Globus pallidus (tissue), 1 donor: Measurements from ENCODE around the gene HBG2.
"Not testable (repeated sequence)": the region's sequence is repeated elsewhere in the genome, so short reads cannot be mapped to it uniquely, and the experiment has no call there.

Source experiments
- DNase-seq: peaks from one replicate; pipeline ENCODE4 v3.0.0-alpha.2; 2015; ENCODE audit warnings: low spot score

The HBG2 gene

GRCh38 chr11:5281596-5281995 is 27.0 kb upstream of the HBG2 start:
- no peak for DNase-seq

GRCh38 chr11:5280582-5281102 is 26.1 kb upstream of the HBG2 start:
- no peak for DNase-seq

- no peak for DNase-seq
Observed at GRCh38 chr11:5279471-5280090, 25.0 kb upstream of the HBG2 start.

- no peak for DNase-seq
Observed at GRCh38 chr11:5277807-5278382, 23.3 kb upstream of the HBG2 start.

GRCh38 chr11:5276697-5277096 is 22.1 kb upstream of the HBG2 start:
- DNase-seq, result no peak

- no peak for DNase-seq
Observed at GRCh38 chr11:5275369-5276110, 21.0 kb upstream of the HBG2 start.

GRCh38 chr11:5274395-5274794 is 19.8 kb upstream of the HBG2 start:
- DNase-seq, result no peak

- no peak for DNase-seq
Observed at GRCh38 chr11:5272395-5273017, 17.9 kb upstream of the HBG2 start.

- no peak for DNase-seq
Observed at GRCh38 chr11:5269715-5270147, 15.2 kb upstream of the HBG2 start, which contains the start of gene HBE1. Gene HBE1, minus strand, starts transcription at chr11:5269945. Its CDS starts 55 bp downstream, at chr11:5269890.

- DNase-seq, result no peak
Observed at GRCh38 chr11:5267033-5267563, 12.5 kb upstream of the HBG2 start.

- no peak for DNase-seq
Observed at GRCh38 chr11:5266609-5267008, 12.0 kb upstream of the HBG2 start.

- DNase-seq, result no peak
Observed at GRCh38 chr11:5265832-5266231, 11.3 kb upstream of the HBG2 start.

GRCh38 chr11:5258543-5259262 is 4.1 kb upstream of the HBG2 start:
- no peak for DNase-seq

GRCh38 chr11:5257296-5257695 is 2.7 kb upstream of the HBG2 start:
- DNase-seq, result no peak

GRCh38 chr11:5254023-5254422 is 558 bp downstream of the HBG2 start:
- DNase-seq, result not testable (repeated sequence)

GRCh38 chr11:5253440-5253839 is 1.1 kb downstream of the HBG2 start:
- DNase-seq, result not testable (repeated sequence)

- no peak for DNase-seq
Observed at GRCh38 chr11:5252919-5253265, 1.7 kb downstream of the HBG2 start.

GRCh38 chr11:5252192-5252918 is 2.2 kb downstream of the HBG2 start:
- no peak for DNase-seq

- DNase-seq, result no peak
Observed at GRCh38 chr11:5251746-5252145, 2.8 kb downstream of the HBG2 start.

GRCh38 chr11:5250543-5251204 is 3.9 kb downstream of the HBG2 start:
- no peak for DNase-seq
